HepG2 (cell line): ENCODE results near the gene MSI2.

ENCODE experiments used
- HIC2 ChIP-seq: sonication (generic); formaldehyde crosslinking; IDR thresholded peaks from 2 replicates; pipeline ENCODE4 v1.9.0; 2022; ENCODE audit warnings: low read depth, missing genetic modification reagents
- POLR2A ChIP-seq, 2 experiments: IDR thresholded peaks; 2 replicates each; pipeline ENCODE4 v1.6.1; 2011; ENCODE audit warnings: low read depth in 2 of 2, low read length in 2 of 2, mild to moderate bottlenecking in 1 of 2, moderate library complexity in 1 of 2; ENCODE audit not compliant: insufficient read depth in 1 of 2
- ZZZ3 ChIP-seq: sonication (generic); formaldehyde crosslinking; IDR thresholded peaks from 2 replicates; pipeline ENCODE4 v1.4.0; 2020; ENCODE audit warnings: missing genetic modification reagents, mild to moderate bottlenecking, borderline replicate concordance
- TF ChIP-seq, protein P1 (sequence below): sonication (generic); formaldehyde crosslinking; IDR thresholded peaks from 2 replicates; pipeline ENCODE4 v1.5.0; 2020; ENCODE audit warnings: mild to moderate bottlenecking, missing genetic modification reagents, moderate library complexity

GRCh38 chr17:57670769-57671569 lies 414.6 kb downstream of the MSI2 start:
- TF ChIP-seq POLR2A (IDR thresholded peaks at IDR 0.05; ENCODE audit: insufficient read depth in 1 of 2, low read depth in 2 of 2, low read length in 2 of 2) (no peak), HIC2 (CRISPR knock-in tag) (no peak), ZZZ3 (CRISPR knock-in tag) (no peak)
- TF ChIP-seq, protein P1, sequence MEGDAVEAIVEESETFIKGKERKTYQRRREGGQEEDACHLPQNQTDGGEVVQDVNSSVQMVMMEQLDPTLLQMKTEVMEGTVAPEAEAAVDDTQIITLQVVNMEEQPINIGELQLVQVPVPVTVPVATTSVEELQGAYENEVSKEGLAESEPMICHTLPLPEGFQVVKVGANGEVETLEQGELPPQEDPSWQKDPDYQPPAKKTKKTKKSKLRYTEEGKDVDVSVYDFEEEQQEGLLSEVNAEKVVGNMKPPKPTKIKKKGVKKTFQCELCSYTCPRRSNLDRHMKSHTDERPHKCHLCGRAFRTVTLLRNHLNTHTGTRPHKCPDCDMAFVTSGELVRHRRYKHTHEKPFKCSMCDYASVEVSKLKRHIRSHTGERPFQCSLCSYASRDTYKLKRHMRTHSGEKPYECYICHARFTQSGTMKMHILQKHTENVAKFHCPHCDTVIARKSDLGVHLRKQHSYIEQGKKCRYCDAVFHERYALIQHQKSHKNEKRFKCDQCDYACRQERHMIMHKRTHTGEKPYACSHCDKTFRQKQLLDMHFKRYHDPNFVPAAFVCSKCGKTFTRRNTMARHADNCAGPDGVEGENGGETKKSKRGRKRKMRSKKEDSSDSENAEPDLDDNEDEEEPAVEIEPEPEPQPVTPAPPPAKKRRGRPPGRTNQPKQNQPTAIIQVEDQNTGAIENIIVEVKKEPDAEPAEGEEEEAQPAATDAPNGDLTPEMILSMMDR: no peak
